HepG2 (cell line): Measurements from ENCODE around the gene SCAANT1. TPM values are rescaled to one million over a fixed set of nuclear protein-coding genes. Genes with fewer than 3 reads are reported as not detected.

Experiments used
- ATF4 ChIP-seq, 2 experiments: fragments of 450-650 bp in 1 of 2; sonication (generic) in 1 of 2; formaldehyde crosslinking; IDR thresholded peaks; 2 replicates each; pipeline versions ENCODE4 v1.5.0 to v1.8.0; 2020 to 2022; ENCODE audit warnings: mild to moderate bottlenecking in 1 of 2, missing genetic modification reagents in 1 of 2
- GFI1 ChIP-seq: sonication (generic); formaldehyde crosslinking; IDR thresholded peaks from 2 replicates; pipeline ENCODE4 v1.5.0; 2020; ENCODE audit warnings: missing genetic modification reagents, mild to moderate bottlenecking, borderline replicate concordance
- SRSF1 ChIP-seq: fragments of 200-400 bp; formaldehyde crosslinking; optimal IDR thresholded peaks from 2 replicates; pipeline ENCODE3; 2017; ENCODE audit warnings: mild to moderate bottlenecking, low read depth, low read length, moderate library complexity
- ZNF775 ChIP-seq: sonication (generic); formaldehyde crosslinking; IDR thresholded peaks from 2 replicates; pipeline ENCODE4 v1.4.0; 2020; ENCODE audit warnings: missing genetic modification reagents, mild to moderate bottlenecking, moderate library complexity, borderline replicate concordance
- polyA plus RNA-seq, 8 experiments: library from polyadenylated mRNA; depleted of rRNA in 3 of 8; stranded (reverse) in 7 of 8; unstranded in 1 of 8; fragments of >200 nt; fragmentation: Illumina TruSeq in 4 of 8; extraction: Trizol in 4 of 8; gene quantifications; 2 replicates each; pipeline versions ENCODE4 v1.2.1 to v1.2.3, GENCODE V29; 2011 to 2016; ENCODE audit warnings: low read depth in 4 of 8, missing spikeins in 1 of 8, mixed read lengths in 1 of 8; ENCODE audit not compliant: insufficient read depth in 1 of 8
- total RNA-seq, 5 experiments: library from RNA; depleted of rRNA; stranded (reverse); fragments of >200 nt; fragmentation: Illumina TruSeq; extraction: Trizol; gene quantifications; 2 replicates each; pipeline ENCODE4 v1.2.3, GENCODE V29; 2016; ENCODE audit warnings: low read depth in 1 of 5
- TF ChIP-seq, protein P1 (sequence below): sonication (generic); formaldehyde crosslinking; IDR thresholded peaks from 2 replicates; pipeline ENCODE4 v1.4.0; 2020; ENCODE audit warnings: missing genetic modification reagents, mild to moderate bottlenecking, borderline replicate concordance
- TF ChIP-seq, protein P2 (sequence below): sonication (generic); formaldehyde crosslinking; IDR thresholded peaks from 2 replicates; pipeline ENCODE4 v1.8.0; 2022; ENCODE audit warnings: mild to moderate bottlenecking, missing genetic modification reagents, borderline replicate concordance

SCAANT1 gene
- total and polyA plus RNA-seq, 2 of the 13 experiments (the other 11 are each of a cell fraction or from before 2014, with no cell fraction given): not detected

DNA sequence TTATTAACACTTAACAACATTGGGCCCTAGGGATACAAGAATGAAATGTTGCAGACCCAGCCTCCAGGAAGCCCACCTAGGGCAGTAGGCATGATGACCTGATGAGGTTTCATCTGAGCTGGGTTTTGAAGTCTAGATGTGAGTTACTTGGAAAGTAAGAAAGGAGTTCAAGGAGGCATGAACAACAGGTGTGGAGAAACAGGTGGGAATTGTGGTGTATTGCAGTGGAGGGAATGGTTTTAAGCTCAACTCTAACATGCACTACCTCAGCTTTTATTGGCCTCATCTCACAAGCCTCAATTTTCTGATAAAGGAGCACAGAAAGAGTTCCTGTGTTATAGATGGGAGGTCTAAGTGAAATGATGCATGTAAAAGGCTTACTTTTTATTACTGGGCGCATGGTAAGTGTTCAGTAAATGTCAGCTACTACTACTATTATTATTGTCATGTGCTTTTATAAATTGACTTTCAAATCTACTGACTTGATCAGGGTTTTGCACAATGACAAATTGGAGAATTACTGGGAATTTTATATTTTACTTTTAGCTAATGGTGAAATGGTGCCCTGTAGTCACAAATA lies 19.3 kb downstream of the SCAANT1 start (continued):
- TF ChIP-seq, protein P1, sequence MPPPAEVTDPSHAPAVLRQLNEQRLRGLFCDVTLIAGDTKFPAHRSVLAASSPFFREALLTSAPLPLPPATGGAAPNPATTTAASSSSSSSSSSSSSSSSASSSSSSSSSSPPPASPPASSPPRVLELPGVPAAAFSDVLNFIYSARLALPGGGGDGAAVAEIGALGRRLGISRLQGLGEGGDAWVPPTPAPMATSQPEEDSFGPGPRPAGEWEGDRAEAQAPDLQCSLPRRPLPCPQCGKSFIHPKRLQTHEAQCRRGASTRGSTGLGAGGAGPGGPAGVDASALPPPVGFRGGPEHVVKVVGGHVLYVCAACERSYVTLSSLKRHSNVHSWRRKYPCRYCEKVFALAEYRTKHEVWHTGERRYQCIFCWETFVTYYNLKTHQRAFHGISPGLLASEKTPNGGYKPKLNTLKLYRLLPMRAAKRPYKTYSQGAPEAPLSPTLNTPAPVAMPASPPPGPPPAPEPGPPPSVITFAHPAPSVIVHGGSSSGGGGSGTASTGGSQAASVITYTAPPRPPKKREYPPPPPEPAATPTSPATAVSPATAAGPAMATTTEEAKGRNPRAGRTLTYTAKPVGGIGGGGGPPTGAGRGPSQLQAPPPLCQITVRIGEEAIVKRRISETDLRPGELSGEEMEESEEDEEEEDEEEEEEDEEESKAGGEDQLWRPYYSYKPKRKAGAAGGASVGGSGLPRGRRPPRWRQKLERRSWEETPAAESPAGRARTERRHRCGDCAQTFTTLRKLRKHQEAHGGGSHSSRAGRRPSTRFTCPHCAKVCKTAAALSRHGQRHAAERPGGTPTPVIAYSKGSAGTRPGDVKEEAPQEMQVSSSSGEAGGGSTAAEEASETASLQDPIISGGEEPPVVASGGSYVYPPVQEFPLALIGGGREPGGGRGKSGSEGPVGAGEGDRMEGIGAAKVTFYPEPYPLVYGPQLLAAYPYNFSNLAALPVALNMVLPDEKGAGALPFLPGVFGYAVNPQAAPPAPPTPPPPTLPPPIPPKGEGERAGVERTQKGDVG (CRISPR knock-in tag): no peak
- TF ChIP-seq ATF4 (CRISPR knock-in tag; IDR thresholded peaks at IDR 0.05): no peak
- TF ChIP-seq, protein P2, sequence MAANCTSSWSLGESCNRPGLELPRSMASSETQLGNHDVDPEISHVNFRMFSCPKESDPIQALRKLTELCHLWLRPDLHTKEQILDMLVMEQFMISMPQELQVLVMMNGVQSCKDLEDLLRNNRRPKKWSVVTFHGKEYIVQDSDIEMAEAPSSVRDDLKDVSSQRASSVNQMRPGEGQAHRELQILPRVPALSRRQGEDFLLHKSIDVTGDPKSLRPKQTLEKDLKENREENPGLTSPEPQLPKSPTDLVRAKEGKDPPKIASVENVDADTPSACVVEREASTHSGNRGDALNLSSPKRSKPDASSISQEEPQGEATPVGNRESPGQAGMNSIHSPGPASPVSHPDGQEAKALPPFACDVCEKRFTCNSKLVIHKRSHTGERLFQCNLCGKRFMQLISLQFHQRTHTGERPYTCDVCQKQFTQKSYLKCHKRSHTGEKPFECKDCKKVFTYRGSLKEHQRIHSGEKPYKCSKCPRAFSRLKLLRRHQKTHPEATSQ: no peak
- no peak for TF ChIP-seq SRSF1
- TF ChIP-seq ZNF775 (CRISPR knock-in tag): no peak
- TF ChIP-seq GFI1: no peak
